ENCODE results near the gene KLHL30.

GRCh38 chr2:238167344-238167715 is 28.9 kb downstream of the KLHL30 start:
- TF ChIP-seq CTCF (conservative IDR thresholded peaks at IDR 0.05 in 1 of 2, IDR thresholded peaks at IDR 0.05 in 1 of 2; ENCODE audit: extremely low read depth in 1 of 2, insufficient read depth in 1 of 2, low read depth in 1 of 2, low read length in 2 of 2): no peak
- no peak for TF ChIP-seq EZH2 (IDR thresholded peaks at IDR 0.05; ENCODE audit: borderline replicate concordance, low read length)

Measured in mammary epithelial cell (primary cell).